Large intestine (tissue), 3 donors: Measurements from ENCODE around the gene PROX2. TPM values are rescaled to one million over a fixed set of nuclear protein-coding genes. Genes with fewer than 3 reads are reported as not detected.

ENCODE experiments used
- DNase-seq, 2 donors: peaks; one replicate each; pipeline versions ENCODE4 v3.0.0 to v3.0.0-alpha.2; 2013
- H3K27ac ChIP-seq: one replicate; pipeline ENCODE4 v1.5.1; 2013; ENCODE audit warnings: low read length
- H3K27me3 ChIP-seq: 2 replicates; pipeline ENCODE4 v1.6.1; 2013; ENCODE audit warnings: low read length; ENCODE audit not compliant: control insufficient read depth, insufficient read depth
- H3K36me3 ChIP-seq: 2 replicates; pipeline ENCODE4 v1.6.1; 2013; ENCODE audit warnings: low read length; ENCODE audit not compliant: control insufficient read depth, insufficient read depth
- H3K4me1 ChIP-seq: one replicate; pipeline ENCODE4 v1.6.1; 2013; ENCODE audit warnings: low read length; ENCODE audit not compliant: control insufficient read depth, insufficient read depth
- H3K4me3 ChIP-seq: one replicate; pipeline ENCODE4 v1.5.1; 2013; ENCODE audit warnings: low read length
- H3K9me3 ChIP-seq: one replicate; pipeline ENCODE4 v1.6.1; 2013; ENCODE audit warnings: mild to moderate bottlenecking, low read depth, low read length, moderate library complexity; ENCODE audit not compliant: control insufficient read depth
- WGBS: methylation state at CpG from one replicate; pipeline ENCODE4 v1.1.5; 2013; ENCODE audit warnings: low lambda C conversion rate; ENCODE audit not compliant: insufficient coverage; 5-methylcytosine and 5-hydroxymethylcytosine counted together
- polyA plus RNA-seq: library from polyadenylated mRNA; unstranded; fragments of 120-200 nt; gene quantifications from one replicate; pipeline ENCODE4 v1.2.1, GENCODE V29; 2013

Gene PROX2
- polyA plus RNA-seq, 1 donor, result 1.5 TPM

DNA sequence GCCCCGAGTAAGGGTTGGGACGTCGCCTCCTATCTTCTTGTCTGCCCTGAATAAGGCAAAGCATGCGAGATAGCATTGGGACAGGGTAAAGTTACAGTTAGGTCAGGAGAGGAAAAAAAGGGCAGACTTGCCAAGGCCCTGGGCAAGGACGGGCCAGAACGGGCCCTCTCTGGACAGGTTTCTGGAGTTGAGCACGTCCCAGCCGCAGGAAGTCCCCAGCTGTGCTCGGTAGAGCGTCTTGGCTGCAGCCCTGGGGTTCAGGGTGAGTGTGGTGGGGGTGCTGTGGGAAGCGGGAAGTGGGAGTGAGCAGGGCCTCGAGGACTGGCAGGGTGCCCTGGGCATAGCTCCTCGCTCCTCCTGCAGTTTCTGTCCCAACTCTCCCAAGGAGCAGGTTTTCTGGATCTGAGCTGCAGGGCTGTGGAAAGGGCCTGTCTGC lies 41.7 kb upstream of the PROX2 start:
- no peak overlapping the region for H3K27ac ChIP-seq
- H3K9me3 ChIP-seq, result peaks cover 1% of the 10 kb centered on the region
- no peak overlapping the region for H3K4me3 ChIP-seq
- H3K4me1 ChIP-seq, result peaks cover 6% of the 10 kb centered on the region
- WGBS, result 73% methylated on average over 3 of the region's 13 CpGs
- peaks cover 2% of the 10 kb centered on the region for H3K27me3 ChIP-seq
- no peaks in the 10 kb centered on the region for H3K36me3 ChIP-seq
- DNase-seq, result no peak

DNA sequence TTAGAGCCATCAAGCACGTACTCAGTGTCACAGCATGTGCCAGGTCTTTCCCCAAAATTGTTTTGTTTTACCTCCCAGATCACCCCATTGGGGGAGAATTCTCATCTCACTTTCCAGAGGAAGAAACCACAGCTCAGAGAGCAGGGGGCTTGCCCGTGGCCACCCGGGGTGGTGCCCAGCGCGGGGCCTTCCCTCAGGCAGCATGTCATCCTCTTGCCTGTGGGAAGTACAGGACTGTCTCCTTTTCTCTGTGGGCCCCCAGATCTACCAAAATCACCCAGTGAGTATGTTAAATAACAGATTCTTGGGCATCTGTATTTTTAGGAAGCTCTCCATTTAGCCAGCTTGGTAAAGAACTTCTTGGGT lies 41.2 kb upstream of the PROX2 start:
- no peaks in the 10 kb centered on the region for H3K27me3 ChIP-seq
- WGBS, result no CpG with 5 or more reads among the region's 5 CpGs
- no peak overlapping the region for H3K4me3 ChIP-seq
- H3K27ac ChIP-seq, result no peak overlapping the region
- H3K9me3 ChIP-seq, result no peaks in the 10 kb centered on the region
- H3K4me1 ChIP-seq, result peaks cover 3% of the 10 kb centered on the region
- no peak for DNase-seq
- no peaks in the 10 kb centered on the region for H3K36me3 ChIP-seq

DNA sequence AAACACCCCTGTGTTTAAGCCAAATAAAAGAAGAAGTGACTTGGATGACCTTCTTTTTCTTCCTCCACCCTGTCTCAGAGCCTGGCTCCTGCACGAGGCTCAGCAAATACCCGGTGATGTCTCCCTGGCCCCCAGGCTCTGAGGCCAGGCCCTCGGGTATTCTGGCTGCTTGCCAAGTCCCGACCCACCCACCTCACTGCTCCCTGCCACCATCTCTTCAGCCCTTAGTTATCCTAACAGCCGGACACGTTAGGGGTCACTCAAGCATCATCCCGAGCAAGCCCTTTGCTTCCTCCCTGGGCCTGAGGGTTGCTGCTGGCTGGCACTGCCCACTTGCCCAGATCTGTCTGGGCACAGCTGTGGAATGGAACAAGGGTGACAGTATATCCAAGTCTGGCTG lies 39.9 kb upstream of the PROX2 start:
- H3K27me3 ChIP-seq, result no peaks in the 10 kb centered on the region
- H3K9me3 ChIP-seq, result no peaks in the 10 kb centered on the region
- no peak for DNase-seq
- WGBS, result no CpG with 5 or more reads among the region's 7 CpGs
- H3K4me1 ChIP-seq, result peaks cover 6% of the 10 kb centered on the region
- no peak overlapping the region for H3K27ac ChIP-seq
- H3K36me3 ChIP-seq, result no peaks in the 10 kb centered on the region
- H3K4me3 ChIP-seq, result no peak overlapping the region

DNA sequence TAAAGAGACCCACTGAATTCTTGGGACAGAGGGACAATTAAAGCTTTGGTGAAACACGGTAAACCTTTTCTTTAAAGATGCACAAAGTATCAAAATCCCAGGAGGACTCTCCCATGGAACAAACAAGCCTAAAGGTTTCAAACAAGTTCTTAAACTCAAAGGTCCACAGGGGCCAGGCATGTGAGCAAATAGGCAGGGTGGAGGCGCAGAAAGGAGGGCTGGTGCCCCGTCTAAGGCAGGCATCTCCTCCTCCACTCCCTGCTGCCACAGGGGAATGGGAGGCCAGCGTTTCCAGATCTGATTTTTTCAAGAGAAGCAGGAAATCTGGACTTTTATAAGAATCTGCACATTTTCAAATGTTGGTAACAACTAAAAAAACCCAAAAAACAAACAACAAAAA lies 39.5 kb upstream of the PROX2 start:
- peaks cover 6% of the 10 kb centered on the region for H3K4me1 ChIP-seq
- H3K4me3 ChIP-seq, result no peak overlapping the region
- no peaks in the 10 kb centered on the region for H3K27me3 ChIP-seq
- no peaks in the 10 kb centered on the region for H3K36me3 ChIP-seq
- 75% methylated on average over 1 of the region's 4 CpGs for WGBS
- H3K27ac ChIP-seq, result no peak overlapping the region
- DNase-seq, result no peak
- H3K9me3 ChIP-seq, result no peaks in the 10 kb centered on the region

DNA sequence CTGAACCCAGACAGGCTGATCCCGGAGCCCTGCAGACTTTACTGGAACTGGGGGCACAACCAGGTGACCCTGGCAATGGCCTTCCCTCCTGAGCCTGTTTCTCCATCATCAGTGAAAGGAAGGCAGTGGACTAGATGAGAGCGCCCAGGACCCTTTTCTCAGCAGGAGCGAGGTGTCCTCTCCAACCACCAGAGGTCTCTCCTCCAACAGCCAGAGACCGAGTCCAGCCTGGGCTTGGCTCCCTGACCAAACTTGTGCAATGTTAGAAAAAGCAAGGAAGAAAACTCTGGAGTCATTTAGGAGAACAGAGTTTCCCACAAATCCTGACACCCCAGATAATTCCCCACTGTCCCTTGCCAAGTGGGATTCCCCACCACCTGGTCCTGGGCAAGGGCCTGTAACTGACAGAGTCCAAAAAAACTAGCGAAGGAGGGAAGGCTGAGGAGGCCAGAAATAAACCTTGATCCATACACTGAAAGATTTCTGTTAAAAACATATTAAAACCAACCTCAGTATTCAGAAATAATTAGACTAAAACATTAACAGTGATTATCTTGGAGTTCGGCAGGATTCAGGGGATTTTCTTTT lies 38.1 kb upstream of the PROX2 start:
- no peaks in the 10 kb centered on the region for H3K9me3 ChIP-seq
- H3K4me3 ChIP-seq, result no peak overlapping the region
- 88% methylated on average over 1 of the region's 6 CpGs for WGBS
- peaks cover 6% of the 10 kb centered on the region for H3K4me1 ChIP-seq
- H3K36me3 ChIP-seq, result no peaks in the 10 kb centered on the region
- no peak overlapping the region for H3K27ac ChIP-seq
- H3K27me3 ChIP-seq, result no peaks in the 10 kb centered on the region
- peak; percentile 56 to 60 for DNase-seq

DNA sequence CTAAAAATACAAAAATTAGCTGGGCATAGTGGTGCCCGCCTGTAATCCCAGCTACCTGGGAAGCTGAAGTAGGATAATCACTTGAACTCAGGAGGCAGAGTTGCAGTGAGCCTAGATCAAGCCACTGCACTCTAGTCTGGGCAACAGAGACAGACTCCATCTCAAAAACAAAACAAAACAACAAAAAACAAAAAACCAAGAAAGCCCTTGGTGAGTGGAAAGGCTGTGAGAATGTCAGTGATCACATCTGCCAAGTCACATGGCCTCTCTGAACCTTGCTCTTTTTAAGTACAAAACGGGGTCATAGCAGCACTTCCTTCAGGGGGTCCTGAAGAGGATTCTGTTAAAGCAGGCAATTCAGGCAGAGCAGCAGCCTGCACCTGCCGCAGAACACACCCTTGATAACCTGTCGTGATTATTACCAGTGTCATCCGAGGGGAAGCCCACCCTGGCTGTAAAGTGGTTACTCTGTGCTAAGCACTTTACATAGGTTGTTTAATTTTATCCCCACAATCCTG lies 37.5 kb upstream of the PROX2 start:
- H3K4me3 ChIP-seq, result no peak overlapping the region
- no peaks in the 10 kb centered on the region for H3K27me3 ChIP-seq
- no peak for DNase-seq
- H3K4me1 ChIP-seq, result peaks cover 6% of the 10 kb centered on the region
- H3K36me3 ChIP-seq, result no peaks in the 10 kb centered on the region
- no CpG with 5 or more reads among the region's 5 CpGs for WGBS
- H3K27ac ChIP-seq, result no peak overlapping the region
- no peaks in the 10 kb centered on the region for H3K9me3 ChIP-seq

DNA sequence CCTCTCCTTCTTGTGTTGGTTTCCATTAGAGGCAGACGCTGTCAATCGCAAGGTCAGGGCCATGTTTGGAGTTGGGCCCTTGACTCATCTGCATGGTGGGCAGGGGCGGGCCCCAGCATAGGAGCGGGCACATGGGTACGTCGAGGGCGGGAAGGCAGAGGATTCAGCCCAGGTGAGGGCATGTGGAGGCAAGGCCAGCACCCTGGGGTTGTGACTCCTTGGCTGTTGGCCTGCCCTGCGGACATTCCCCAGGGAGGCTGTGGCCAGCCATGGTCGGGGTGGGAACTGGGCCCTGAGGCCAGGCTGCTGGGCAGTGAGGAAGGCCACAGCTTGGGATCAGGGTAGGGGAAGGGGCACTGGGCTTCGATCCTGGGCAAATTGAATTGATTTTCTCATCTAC lies 36.9 kb upstream of the PROX2 start:
- H3K9me3 ChIP-seq, result no peaks in the 10 kb centered on the region
- H3K4me3 ChIP-seq, result no peak overlapping the region
- no CpG with 5 or more reads among the region's 10 CpGs for WGBS
- DNase-seq, result no peak
- H3K27me3 ChIP-seq, result no peaks in the 10 kb centered on the region
- no peaks in the 10 kb centered on the region for H3K36me3 ChIP-seq
- H3K4me1 ChIP-seq, result peaks cover 6% of the 10 kb centered on the region
- no peak overlapping the region for H3K27ac ChIP-seq

DNA sequence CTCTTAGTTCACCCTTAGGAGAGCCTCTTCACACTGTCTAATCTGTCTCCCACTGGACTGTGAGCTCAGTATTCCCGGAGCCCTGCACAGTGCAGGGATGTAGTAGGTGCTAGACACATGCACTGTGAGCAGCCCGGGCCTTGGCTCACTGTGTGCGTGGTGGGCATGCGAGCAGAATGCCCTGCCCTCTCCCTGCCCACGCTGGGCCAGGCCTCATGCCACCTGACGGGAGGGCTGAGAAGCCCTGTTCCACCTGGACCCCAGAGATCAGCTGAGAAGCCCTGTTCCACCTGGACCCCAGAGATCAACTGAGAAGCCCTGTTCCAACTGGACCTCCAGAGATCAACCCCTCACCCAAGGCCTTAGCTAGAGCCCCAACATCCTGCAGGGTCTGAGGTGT lies 36.2 kb upstream of the PROX2 start:
- no CpG with 5 or more reads among the region's 6 CpGs for WGBS

DNA sequence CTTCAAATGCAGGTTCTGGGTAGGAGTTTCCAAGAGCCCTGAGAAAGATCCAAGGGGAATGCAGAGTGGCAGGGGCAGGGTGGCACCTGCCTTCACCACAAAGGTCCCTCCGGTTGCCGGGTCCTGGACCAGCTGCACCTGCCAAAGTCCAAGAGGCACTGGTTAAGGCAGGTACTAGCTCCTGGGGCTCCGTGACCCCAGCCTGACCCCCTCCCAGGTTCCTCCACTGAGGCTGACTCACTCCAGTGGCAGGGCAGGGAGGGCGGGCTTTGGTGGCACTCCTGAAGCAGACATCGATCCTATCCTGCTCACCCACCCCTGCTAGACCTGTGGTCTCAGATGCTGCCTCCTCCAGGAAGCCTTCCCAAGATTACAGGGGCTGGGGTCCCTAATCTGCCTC lies 35.8 kb upstream of the PROX2 start:
- no peak overlapping the region for H3K27ac ChIP-seq
- no peaks in the 10 kb centered on the region for H3K27me3 ChIP-seq
- no CpG with 5 or more reads among the region's 5 CpGs for WGBS
- H3K4me1 ChIP-seq, result peaks cover 6% of the 10 kb centered on the region
- H3K4me3 ChIP-seq, result no peak overlapping the region
- no peaks in the 10 kb centered on the region for H3K9me3 ChIP-seq
- DNase-seq, result no peak
- H3K36me3 ChIP-seq, result no peaks in the 10 kb centered on the region

More for the DNA sequence above, 36.2 kb upstream of the PROX2 start:
- no peak overlapping the region for H3K4me3 ChIP-seq
- DNase-seq, result no peak
- H3K27me3 ChIP-seq, result no peaks in the 10 kb centered on the region
- H3K36me3 ChIP-seq, result no peaks in the 10 kb centered on the region
- peaks cover 6% of the 10 kb centered on the region for H3K4me1 ChIP-seq
- H3K27ac ChIP-seq, result no peak overlapping the region
- no peaks in the 10 kb centered on the region for H3K9me3 ChIP-seq

DNA sequence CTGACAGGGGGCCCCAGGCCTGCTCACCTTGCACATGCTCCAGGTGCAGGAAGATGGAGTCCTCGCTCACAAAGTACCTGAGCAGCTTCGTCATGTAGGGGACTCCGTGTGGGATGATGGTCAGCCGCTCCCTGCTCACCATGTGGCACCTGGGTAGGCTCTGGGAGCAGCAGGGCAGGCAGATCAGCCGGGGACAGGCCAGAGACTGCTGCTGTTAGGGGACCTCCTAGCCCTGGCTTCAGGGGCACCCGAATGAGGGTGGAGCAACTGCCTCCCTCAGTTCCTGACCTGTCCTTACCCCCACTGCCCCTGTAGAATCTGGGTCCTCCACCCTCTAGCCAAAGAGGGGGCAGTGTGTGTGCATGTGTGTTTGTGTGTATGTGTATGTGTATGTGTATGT lies 35.3 kb upstream of the PROX2 start:
- Histone ChIP-seq H3K27me3 (no peaks in the 10 kb centered on the region), H3K36me3 (no peaks in the 10 kb centered on the region), H3K4me3 (no peak overlapping the region), H3K4me1 (peaks cover 6% of the 10 kb centered on the region), H3K9me3 (no peaks in the 10 kb centered on the region), H3K27ac (no peak overlapping the region)
- no CpG with 5 or more reads among the region's 6 CpGs for WGBS
- no peak for DNase-seq

DNA sequence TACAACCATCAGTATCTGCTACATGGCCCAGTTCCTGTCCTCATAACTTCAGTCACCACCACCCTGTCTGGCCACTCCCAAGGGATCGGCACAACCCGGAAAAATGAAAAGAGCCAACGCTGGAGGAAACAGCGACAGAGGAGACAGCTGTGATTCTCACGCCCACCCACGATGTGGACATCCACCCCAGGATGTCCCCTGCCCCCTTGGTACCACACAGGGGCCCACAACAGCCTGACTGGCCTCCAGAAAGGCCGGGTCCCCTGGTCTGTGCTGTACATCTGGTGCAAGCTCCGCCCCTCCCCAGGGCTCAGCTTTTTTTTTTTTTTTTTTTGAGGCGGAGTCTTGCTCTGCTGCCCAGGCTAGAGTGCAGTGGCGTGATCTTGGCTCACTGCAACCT lies 34.6 kb upstream of the PROX2 start:
- H3K4me3 ChIP-seq, result no peak overlapping the region

More for the DNA sequence above, 34.6 kb upstream of the PROX2 start:
- no peak for DNase-seq
- no peaks in the 10 kb centered on the region for H3K9me3 ChIP-seq
- H3K36me3 ChIP-seq, result peaks cover 5% of the 10 kb centered on the region
- WGBS, result no CpG with 5 or more reads among the region's 10 CpGs
- H3K4me1 ChIP-seq, result peaks cover 4% of the 10 kb centered on the region
- H3K27me3 ChIP-seq, result no peaks in the 10 kb centered on the region
- H3K27ac ChIP-seq, result no peak overlapping the region
